K562 (cell line): Measurements from ENCODE around the gene ZNF48. TPM values are rescaled to one million over a fixed set of nuclear protein-coding genes. Genes with fewer than 3 reads are reported as not detected.

Experiments
- CLOCK ChIP-seq: fragments of 250-450 bp; sonication (Bioruptor Pico); IDR thresholded peaks from 2 replicates; pipeline ENCODE4 v1.4.0; 2020; ENCODE audit warnings: mild to moderate bottlenecking, moderate library complexity, borderline replicate concordance
- E2F4 ChIP-seq: sonication (generic); formaldehyde crosslinking; IDR thresholded peaks from 2 replicates; pipeline ENCODE4 v1.8.0; 2022; ENCODE audit warnings: mild to moderate bottlenecking, low read depth, missing genetic modification reagents
- HDAC3 ChIP-seq: fragments of 450-650 bp; IDR thresholded peaks from 2 replicates; pipeline ENCODE4 v1.6.1; 2018; ENCODE audit warnings: borderline replicate concordance, mild to moderate bottlenecking, moderate library complexity; ENCODE audit not compliant: partially characterized antibody
- MTF1 ChIP-seq: fragments of 250-450 bp; sonication (Bioruptor Pico); IDR thresholded peaks from 2 replicates; pipeline ENCODE4 v1.9.0; 2021; ENCODE audit warnings: moderate library complexity, mild to moderate bottlenecking, inconsistent platforms, borderline replicate concordance
- POLR2G ChIP-seq: fragments of 200-400 bp; formaldehyde crosslinking; IDR thresholded peaks from 2 replicates; pipeline ENCODE4 v1.6.1; 2017; ENCODE audit warnings: low read depth, mild to moderate bottlenecking, antibody characterized with exemption, low read length, moderate library complexity
- PTBP1 ChIP-seq: fragments of 200-400 bp; formaldehyde crosslinking; IDR thresholded peaks from 2 replicates; pipeline ENCODE4 v1.6.1; 2017; ENCODE audit warnings: low read depth, low read length
- RBFOX2 ChIP-seq: fragments of 200-400 bp; formaldehyde crosslinking; IDR thresholded peaks from 2 replicates; pipeline ENCODE4 v1.6.1; 2017; ENCODE audit warnings: low read depth, mild to moderate bottlenecking, low read length, moderate library complexity
- RFX5 ChIP-seq: IDR thresholded peaks from 2 replicates; pipeline ENCODE4 v1.6.1; 2011; ENCODE audit warnings: low read depth, mild to moderate bottlenecking, improper control_type of control experiment, low read length
- STAT6 ChIP-seq: sonication (generic); formaldehyde crosslinking; IDR thresholded peaks from 2 replicates; pipeline ENCODE4 v1.8.1; 2023; ENCODE audit warnings: mild to moderate bottlenecking, missing genetic modification reagents
- TAL1 ChIP-seq: fragments of 450-650 bp; IDR thresholded peaks from 2 replicates; pipeline ENCODE4 v1.6.1; 2016; ENCODE audit warnings: mild to moderate bottlenecking
- TARDBP ChIP-seq: fragments of 450-650 bp; IDR thresholded peaks from 2 replicates; pipeline ENCODE4 v1.6.1; 2016
- TFAP4 ChIP-seq: sonication (generic); formaldehyde crosslinking; IDR thresholded peaks from 2 replicates; pipeline ENCODE4 v1.8.0; 2022; ENCODE audit warnings: missing genetic modification reagents, mild to moderate bottlenecking, moderate library complexity, borderline replicate concordance
- U2AF1 ChIP-seq: fragments of 200-400 bp; formaldehyde crosslinking; optimal IDR thresholded peaks from 2 replicates; pipeline ENCODE3; 2017; ENCODE audit warnings: mild to moderate bottlenecking, low read depth, low read length, moderate library complexity
- ZBTB33 ChIP-seq: sonication (generic); formaldehyde crosslinking; IDR thresholded peaks from 2 replicates; pipeline ENCODE4 v1.8.1; 2023; ENCODE audit warnings: mild to moderate bottlenecking, missing genetic modification reagents
- ZFPM2 ChIP-seq: fragments of 250-450 bp; sonication (Bioruptor Pico); IDR thresholded peaks from 2 replicates; pipeline ENCODE4 v1.5.1; 2022; ENCODE audit warnings: mild to moderate bottlenecking
- ZKSCAN8 ChIP-seq: fragments of 200-800 bp; sonication (Bioruptor generic); IDR thresholded peaks from 2 replicates; pipeline ENCODE4 v1.6.1; 2016; ENCODE audit warnings: missing genetic modification characterization, missing compliant biosample characterization
- ZNF507 ChIP-seq: conservative IDR thresholded peaks from 2 replicates; pipeline ENCODE4 v1.6.1; 2017; ENCODE audit warnings: missing genetic modification characterization, missing compliant biosample characterization
- ZZZ3 ChIP-seq: fragments of 450-650 bp; IDR thresholded peaks from 2 replicates; pipeline ENCODE4 v1.6.1; 2016; ENCODE audit warnings: antibody characterized with exemption, mild to moderate bottlenecking, moderate library complexity
- polyA plus RNA-seq, 8 experiments: library from polyadenylated mRNA; depleted of rRNA in 4 of 8; stranded (reverse) in 5 of 8; unstranded in 3 of 8; fragments of >200 nt; fragmentation: Nextera tagmentation in 2 of 8; fragmentation: Illumina TruSeq in 1 of 8; extraction: Ambion mirVana in 2 of 8; extraction: Trizol in 1 of 8; gene quantifications; 2 replicates each; pipeline versions ENCODE4 v1.2.1 to v1.2.3, GENCODE V29; 2011 to 2014; ENCODE audit warnings: inconsistent platforms in 1 of 8, missing spikeins in 1 of 8
- total RNA-seq, 7 experiments: library from RNA; depleted of rRNA in 6 of 7; stranded (reverse); fragments of >200 nt in 6 of 7; fragmentation: Illumina TruSeq in 2 of 7; extraction: Trizol in 2 of 7; gene quantifications; 2 replicates each; pipeline versions ENCODE4 v1.2.1 to v1.2.3, GENCODE V29; 2011 to 2021; ENCODE audit warnings: low replicate concordance in 1 of 7

ZNF48 gene
- total and polyA plus RNA-seq, 9 of the 15 experiments (the other 6 are each of a cell fraction or from before 2014, with no cell fraction given): 0.38 to 11.6 (median 4.7) TPM

- no peak for TF ChIP-seq TFAP4 (CRISPR knock-in tag)
- no peak for TF ChIP-seq TARDBP
- TF ChIP-seq STAT6: no peak
- peak; percentile 70 for TF ChIP-seq POLR2G
- TF ChIP-seq ZBTB33 (CRISPR knock-in tag): peak; percentile 92
- TF ChIP-seq PTBP1: no peak
- TF ChIP-seq ZZZ3: no peak
- no peak for TF ChIP-seq E2F4
- no peak for TF ChIP-seq ZFPM2 (CRISPR knock-in tag)
- TF ChIP-seq RBFOX2: peak; percentile 57
- TF ChIP-seq U2AF1: no peak
- TF ChIP-seq ZNF507 (tag): no peak
- TF ChIP-seq HDAC3: no peak
- no peak for TF ChIP-seq TAL1
- TF ChIP-seq RFX5: no peak
- TF ChIP-seq MTF1: no peak
- no peak for TF ChIP-seq CLOCK (CRISPR knock-in tag)
- peak; percentile 75; the same call in 1 of the 2 replicates for TF ChIP-seq ZKSCAN8 (CRISPR knock-in tag)
Measured at GRCh38 chr16:30417529-30418349, 22.5 kb downstream of the ZNF48 start (continued).
